Esophagus (tissue), 2 donors: ENCODE results near the gene MAFG. TPM values are rescaled to one million over a fixed set of nuclear protein-coding genes. Genes with fewer than 3 reads are reported as not detected.
A peak's percentile ranks its signal among the peaks of the same experiment; 100 is the strongest.

Experiments used
- H3K27ac ChIP-seq, 2 donors: one replicate each; pipeline ENCODE4 v1.5.1; 2013; ENCODE audit warnings: low read depth in 2 of 2, mild to moderate bottlenecking in 2 of 2, inconsistent platforms in 1 of 2, low read length in 1 of 2, moderate library complexity in 1 of 2
- H3K27me3 ChIP-seq, 2 donors: one replicate each; pipeline ENCODE4 v1.6.1; 2013; ENCODE audit warnings: low read length in 2 of 2, control low read depth in 1 of 2, mild to moderate bottlenecking in 1 of 2; ENCODE audit not compliant: insufficient read depth in 2 of 2, control insufficient read depth in 1 of 2
- H3K36me3 ChIP-seq, 2 donors: one replicate each; pipeline ENCODE4 v1.6.1; 2013; ENCODE audit warnings: low read length in 1 of 2; ENCODE audit not compliant: control insufficient read depth in 2 of 2, insufficient read depth in 2 of 2
- H3K4me1 ChIP-seq, 2 donors: one replicate each; pipeline ENCODE4 v1.6.1; 2013; ENCODE audit warnings: low read length in 1 of 2; ENCODE audit not compliant: control insufficient read depth in 2 of 2, insufficient read depth in 2 of 2
- H3K4me3 ChIP-seq, 2 donors: one replicate each; pipeline ENCODE4 v1.5.1; 2013; ENCODE audit warnings: low read length in 2 of 2, mild to moderate bottlenecking in 2 of 2, low read depth in 1 of 2, moderate library complexity in 1 of 2
- H3K9me3 ChIP-seq, 2 donors: one replicate each; pipeline ENCODE4 v1.6.1; 2013; ENCODE audit warnings: mild to moderate bottlenecking in 2 of 2, low read depth in 1 of 2, low read length in 1 of 2, moderate library complexity in 1 of 2; ENCODE audit not compliant: control insufficient read depth in 2 of 2, insufficient read depth in 1 of 2
- WGBS, 2 donors: extraction: QIAGEN DNeasy Blood & Tissue Kit; methylation state at CpG; one replicate each; pipeline ENCODE4 v1.1.7; 2013; 5-methylcytosine and 5-hydroxymethylcytosine counted together
- polyA plus RNA-seq, 2 donors: library from polyadenylated mRNA; stranded (reverse); fragments of 200-250 nt; gene quantifications; one replicate each; pipeline ENCODE4 v1.2.3, GENCODE V29; 2013
- donor health status: healthy with polysubstance abuse.
- donor health status: Bipolar disorder and iron deficiency.

The MAFG gene
- polyA plus RNA-seq, 2 donors: 10.3 to 11.9 TPM

DNA sequence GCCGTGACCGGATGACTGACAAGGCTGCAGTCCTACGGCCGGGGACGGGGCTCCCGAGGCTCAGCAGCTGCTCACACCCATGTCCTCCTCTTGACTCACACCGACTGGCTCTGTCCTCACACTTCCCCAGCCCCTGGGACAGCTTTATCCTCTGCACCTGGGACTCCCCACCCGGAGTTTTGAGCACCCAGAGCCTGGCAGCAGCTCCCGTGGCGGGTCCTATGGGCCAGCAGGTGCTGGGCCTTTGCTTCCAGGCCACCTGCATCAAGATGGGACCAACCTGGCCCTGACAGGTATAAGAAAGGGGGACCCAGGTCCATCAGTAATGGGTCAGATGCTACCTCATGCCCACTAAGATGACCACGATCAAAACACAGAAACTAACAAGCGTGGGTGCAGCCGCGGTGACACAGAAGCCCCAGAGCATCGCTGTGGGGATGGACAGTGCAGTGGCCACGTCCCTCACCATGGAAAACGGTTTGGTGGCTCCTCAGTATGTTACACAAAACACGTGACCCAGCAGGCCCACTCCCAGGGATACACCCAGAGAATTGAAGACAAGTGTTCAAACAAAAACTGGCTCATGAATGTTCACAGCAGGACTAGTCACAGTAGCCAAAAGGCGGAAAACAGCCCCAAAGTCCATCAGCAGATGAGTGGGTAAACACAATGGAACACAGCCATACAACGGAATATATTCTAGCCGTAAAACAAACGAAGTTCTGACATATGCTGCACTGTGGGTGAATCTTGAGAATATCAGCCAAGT lies 36.7 kb upstream of the MAFG start:
- H3K27ac ChIP-seq: no peak overlapping the region
- no peaks in the 10 kb centered on the region for H3K9me3 ChIP-seq
- no peaks in the 10 kb centered on the region for H3K36me3 ChIP-seq
- peaks cover 0 to 17% of the 10 kb centered on the region in 2 donors for H3K4me1 ChIP-seq
- peaks cover 0 to 11% of the 10 kb centered on the region in 2 donors for H3K27me3 ChIP-seq
- H3K4me3 ChIP-seq: no peak overlapping the region
- 69 to 71% methylated on average over 22 of the region's 22 CpGs for WGBS, 2 donors

DNA sequence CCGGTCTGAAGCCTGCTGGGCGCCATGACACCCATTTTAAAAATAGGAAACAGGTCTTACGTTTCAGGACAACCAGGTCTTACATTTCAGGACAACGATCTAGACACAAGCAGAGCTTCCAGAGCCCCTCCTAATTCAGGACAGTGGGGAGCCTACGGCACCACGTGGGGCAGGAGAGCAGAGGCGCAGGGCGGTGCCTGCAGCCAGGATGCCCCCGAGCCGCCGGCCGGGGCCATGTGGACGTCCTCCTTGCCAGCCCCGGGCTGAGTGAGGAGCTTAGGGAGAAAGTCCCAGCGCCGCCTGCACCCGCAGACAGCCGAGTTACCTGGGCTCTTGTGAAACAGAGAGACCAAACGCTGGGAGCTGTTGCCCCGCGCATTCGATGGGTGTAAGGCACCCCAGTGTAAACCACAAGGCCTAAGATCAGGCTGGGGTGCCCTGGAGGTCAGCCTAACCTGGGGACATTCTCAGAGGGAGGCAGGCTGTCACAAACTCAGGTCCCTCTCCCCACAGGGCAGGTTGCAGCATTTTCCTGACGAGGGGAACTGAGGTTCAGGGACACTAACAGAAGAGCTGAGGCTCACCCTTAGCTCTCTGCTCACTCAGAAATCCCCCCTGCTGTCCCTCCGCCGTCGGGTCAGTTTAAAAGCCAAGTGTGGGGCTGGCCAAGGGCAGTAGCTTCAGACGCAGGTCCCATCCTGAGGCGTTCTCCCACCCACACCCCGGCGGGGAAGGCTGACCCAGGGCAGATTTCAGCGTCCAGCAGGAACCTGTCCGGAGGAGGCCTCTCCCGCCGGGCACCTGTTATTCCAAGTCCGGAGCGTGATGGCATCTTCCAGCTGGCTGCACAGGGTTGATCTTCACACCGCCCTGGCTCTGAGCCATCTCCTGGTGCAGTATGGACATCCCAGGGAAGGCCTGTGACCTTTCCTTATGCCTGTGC lies 35.2 kb upstream of the MAFG start:
- no peak overlapping the region for H3K4me3 ChIP-seq
- H3K9me3 ChIP-seq: no peaks in the 10 kb centered on the region
- 63 to 68% methylated on average over 37 of the region's 37 CpGs for WGBS, 2 donors
- peaks cover 0 to 14% of the 10 kb centered on the region in 2 donors for H3K4me1 ChIP-seq
- no peak overlapping the region for H3K27ac ChIP-seq
- H3K36me3 ChIP-seq: no peaks in the 10 kb centered on the region
- H3K27me3 ChIP-seq: peaks cover 0 to 11% of the 10 kb centered on the region in 2 donors

DNA sequence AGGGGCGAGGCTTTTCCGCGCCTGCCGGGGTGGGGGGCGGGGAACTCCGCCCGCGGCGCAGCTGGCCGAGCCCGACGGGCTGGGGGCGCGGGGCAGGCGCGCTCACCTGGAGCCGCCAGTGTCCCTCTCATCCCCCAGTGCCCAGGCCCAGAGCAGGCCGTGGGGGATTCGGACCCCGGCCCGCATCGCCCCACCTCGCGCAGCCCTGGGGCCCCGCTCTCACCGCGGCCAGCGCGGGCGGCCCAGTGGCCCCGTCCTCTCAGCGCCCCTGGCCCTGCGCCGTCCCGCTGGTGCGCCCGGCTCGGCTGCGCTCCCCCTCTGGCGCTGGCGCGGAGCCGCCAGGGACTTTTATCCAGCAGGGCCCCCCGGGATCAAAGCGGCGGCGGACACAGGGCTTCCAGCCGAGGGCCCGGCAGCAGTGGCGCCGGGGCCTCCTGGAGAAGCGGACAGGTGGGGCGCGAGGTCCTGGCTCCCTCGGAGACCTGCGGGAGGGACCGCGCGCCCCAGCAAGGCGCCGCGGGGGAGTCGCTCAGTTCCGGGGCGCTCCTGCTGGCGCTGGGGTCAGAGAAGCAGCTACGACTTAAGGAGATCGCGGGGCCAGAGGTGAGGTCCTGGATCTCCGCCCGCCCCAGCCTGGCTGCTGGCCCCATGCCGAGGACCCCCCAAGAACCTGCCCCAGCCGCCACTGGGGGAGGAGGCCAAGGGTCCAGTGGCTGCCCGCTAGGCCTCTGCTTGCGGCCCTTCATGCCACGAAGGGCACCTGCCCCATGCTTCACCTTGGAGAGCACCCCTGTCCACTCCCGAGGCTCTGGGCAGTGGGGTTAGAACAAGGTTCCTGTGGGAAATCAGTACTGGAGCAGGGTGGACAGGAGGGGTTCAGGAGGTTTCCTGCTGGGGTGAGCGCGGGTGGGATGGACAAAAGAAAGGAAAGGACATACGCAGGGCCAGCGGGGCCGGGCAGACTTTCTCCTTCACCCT lies 34.3 kb upstream of the MAFG start:
- H3K27ac ChIP-seq: no peak overlapping the region
- H3K36me3 ChIP-seq: no peaks in the 10 kb centered on the region
- peak overlapping the region in 1 of 2 donors; percentile 44 for H3K4me3 ChIP-seq
- peaks cover 0 to 11% of the 10 kb centered on the region in 2 donors for H3K27me3 ChIP-seq
- H3K4me1 ChIP-seq: peaks cover 0 to 7% of the 10 kb centered on the region in 2 donors
- no peaks in the 10 kb centered on the region for H3K9me3 ChIP-seq
- WGBS, 2 donors: 14 to 19% methylated on average over 72 to 82 of the region's 82 CpGs

- Histone ChIP-seq H3K27me3 (peaks cover 0 to 11% of the 10 kb centered on the region in 2 donors), H3K9me3 (no peaks in the 10 kb centered on the region), H3K27ac (no peak within 1 kb of the TSS), H3K36me3 (no peaks in the 10 kb centered on the region), H3K4me1 (peaks cover 0 to 7% of the 10 kb centered on the region in 2 donors), H3K4me3 (peak within 1 kb of the TSS; percentile 44)
- WGBS, 2 donors: 0 to 1% methylated on average over 32 to 65 of the region's 65 CpGs
Observed at GRCh38 chr17:81961087-81961511, 33.6 kb upstream of the MAFG start, which contains the start of gene NOTUM. Gene NOTUM, minus strand, starts transcription at chr17:81961187. Its CDS starts 278 bp downstream, at chr17:81960909.

GRCh38 chr17:81960130-81960958 lies 32.8 kb upstream of the MAFG start:
- 2 to 3% methylated on average over 65 to 98 of the region's 98 CpGs for WGBS, 2 donors
- Histone ChIP-seq H3K9me3 (no peaks in the 10 kb centered on the region), H3K27me3 (peaks cover 0 to 11% of the 10 kb centered on the region in 2 donors), H3K4me3 (peak overlapping the region; percentile 44), H3K4me1 (peaks cover 0 to 7% of the 10 kb centered on the region in 2 donors), H3K36me3 (no peaks in the 10 kb centered on the region), H3K27ac (no peak overlapping the region)

DNA sequence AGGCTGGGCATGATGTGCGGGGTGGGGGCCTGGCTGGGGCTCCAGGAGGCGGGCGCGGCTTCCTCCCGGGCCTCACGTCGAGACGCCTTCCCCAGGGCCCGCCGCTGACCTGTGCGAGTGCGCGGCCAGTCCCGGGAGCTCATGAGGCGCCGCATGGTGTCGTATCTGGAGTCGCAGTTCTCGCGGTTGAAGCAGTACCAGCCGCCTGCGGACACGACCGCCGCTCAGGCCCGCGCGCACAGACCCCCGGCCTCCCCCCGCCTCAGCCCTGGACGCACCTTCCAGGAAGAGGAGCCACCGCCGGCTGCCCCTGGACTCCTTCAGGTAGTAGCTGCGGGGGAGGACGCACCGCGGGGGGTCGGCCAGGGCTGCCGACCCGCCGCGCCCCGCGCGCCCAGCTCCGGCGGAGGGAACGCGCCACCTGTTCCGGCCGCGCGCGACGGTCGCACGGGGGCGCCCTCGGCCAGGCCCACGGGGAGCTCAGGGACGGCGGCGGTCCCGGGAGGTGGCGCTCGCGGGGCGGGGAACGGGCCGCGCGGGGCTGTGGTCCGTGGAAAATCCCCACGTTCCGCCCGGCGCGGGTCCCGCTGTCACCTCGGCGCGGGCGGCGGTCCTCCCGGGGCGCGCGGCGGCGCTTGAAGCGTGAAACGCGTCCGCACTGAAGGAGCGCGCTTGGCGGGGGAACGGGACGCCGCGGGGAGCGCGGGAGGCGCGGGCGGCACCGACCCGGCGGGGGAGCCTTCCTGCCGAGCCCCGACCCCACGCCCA lies 32.0 kb upstream of the MAFG start:
- H3K36me3 ChIP-seq: no peaks in the 10 kb centered on the region
- no peaks in the 10 kb centered on the region for H3K9me3 ChIP-seq
- peaks cover 0 to 11% of the 10 kb centered on the region in 2 donors for H3K27me3 ChIP-seq
- H3K4me1 ChIP-seq: peaks cover 0 to 7% of the 10 kb centered on the region in 2 donors
- H3K27ac ChIP-seq: no peak overlapping the region
- peak overlapping the region; percentile 44 for H3K4me3 ChIP-seq
- WGBS, 2 donors: 2% methylated on average over 83 to 112 of the region's 112 CpGs

DNA sequence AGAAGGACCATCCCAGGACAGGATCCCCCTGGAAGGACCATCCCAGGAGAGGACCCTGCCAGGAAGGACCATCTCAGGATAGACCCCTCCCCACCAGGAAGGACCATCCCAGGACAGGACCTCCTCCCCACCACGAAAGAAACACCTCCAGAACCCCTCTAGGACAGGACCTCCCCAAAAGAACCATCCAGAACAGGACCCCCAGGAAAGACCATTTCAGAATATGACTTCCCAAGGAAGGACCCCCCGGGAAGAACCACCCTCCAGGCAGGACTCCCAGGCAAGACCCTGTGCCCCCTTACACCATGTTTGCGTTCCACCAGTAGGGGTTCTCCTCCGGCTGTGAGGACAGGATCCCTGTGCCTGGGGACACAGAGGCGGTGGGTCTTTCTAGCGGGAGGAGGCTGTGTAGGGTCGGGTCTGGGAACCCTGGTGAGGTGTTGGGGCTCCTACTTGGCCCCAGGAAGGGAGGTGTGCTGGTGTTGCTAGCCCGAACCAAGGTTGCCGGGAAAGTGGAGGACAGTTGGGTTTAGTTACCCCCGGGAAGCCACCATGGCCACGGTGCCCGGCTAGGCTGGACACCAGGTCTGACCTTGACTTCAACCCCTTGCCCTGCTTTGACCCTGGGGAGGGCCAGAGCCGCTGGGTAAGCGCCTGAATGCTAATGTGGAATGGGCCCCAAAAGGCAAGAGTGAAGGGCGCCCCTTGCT lies 31.3 kb upstream of the MAFG start:
- WGBS, 2 donors: 55 to 61% methylated on average over 15 of the region's 15 CpGs
- no peaks in the 10 kb centered on the region for H3K36me3 ChIP-seq
- no peak overlapping the region for H3K27ac ChIP-seq
- no peak overlapping the region for H3K4me3 ChIP-seq
- peaks cover 0 to 7% of the 10 kb centered on the region in 2 donors for H3K4me1 ChIP-seq
- peaks cover 0 to 11% of the 10 kb centered on the region in 2 donors for H3K27me3 ChIP-seq
- no peaks in the 10 kb centered on the region for H3K9me3 ChIP-seq
